Hematopoietic multipotent progenitor cell treated with erythropoietin and hydrocortisone succinate and interleukin-3 and kit ligand, for 15 days (in vitro differentiated cells): ENCODE data around the gene SOX12.
A peak's percentile ranks its signal among the peaks of the same experiment; 100 is the strongest.

ENCODE experiments used
- DNase-seq: peaks from one replicate; pipeline ENCODE4 v3.0.0-alpha.2; 2015; ENCODE audit warnings: low spot score

Gene SOX12

DNA sequence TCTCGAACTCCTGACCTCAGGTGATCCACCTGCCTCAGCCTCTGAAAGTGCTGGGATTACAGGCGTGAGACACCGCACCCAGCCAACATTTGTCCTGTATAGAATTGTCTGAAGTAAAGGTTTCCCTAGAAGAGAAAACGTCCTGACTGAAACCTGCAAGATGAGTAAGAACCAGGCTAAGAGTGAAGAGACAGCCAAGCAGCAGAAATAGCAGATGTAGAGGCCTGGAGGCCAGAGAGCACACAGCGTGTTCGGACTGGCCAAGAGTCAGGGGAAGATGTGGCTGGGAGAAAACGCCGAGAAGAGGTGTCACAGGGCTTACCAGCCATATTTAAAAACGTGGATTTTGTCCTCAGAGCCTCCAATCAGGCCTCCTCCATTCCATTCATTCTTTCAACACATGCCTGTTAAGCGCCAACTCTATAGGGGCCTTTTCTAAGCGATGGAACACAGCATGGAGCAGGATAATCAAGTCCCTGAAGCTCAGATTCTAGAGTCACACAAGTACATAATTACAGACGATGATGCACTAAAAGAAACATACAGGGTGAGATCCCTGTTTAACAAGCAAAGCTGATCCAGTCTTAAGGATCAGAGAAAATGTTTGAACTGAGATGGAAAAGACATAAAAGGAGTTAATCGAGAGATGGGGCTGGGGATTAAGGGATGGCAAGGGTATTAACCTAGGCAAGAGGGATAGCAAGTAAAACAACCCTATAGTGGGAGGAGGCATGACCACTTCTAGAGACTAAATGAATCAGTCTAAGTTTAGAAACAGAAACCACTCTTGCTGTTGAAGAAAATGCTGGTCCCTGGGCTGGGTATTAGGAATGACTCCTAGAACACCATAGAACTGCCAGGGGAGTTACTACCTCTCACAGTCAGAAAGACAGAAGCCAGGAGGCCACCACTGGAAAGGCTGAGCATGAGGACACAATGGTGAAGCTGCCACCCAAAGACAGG, 23.2 kb upstream of the SOX12 start:
- DNase-seq = no peak

- no peak for DNase-seq
These were observed 19.6 kb upstream of the SOX12 start for GRCh38 chr20:305745-306144.

DNA sequence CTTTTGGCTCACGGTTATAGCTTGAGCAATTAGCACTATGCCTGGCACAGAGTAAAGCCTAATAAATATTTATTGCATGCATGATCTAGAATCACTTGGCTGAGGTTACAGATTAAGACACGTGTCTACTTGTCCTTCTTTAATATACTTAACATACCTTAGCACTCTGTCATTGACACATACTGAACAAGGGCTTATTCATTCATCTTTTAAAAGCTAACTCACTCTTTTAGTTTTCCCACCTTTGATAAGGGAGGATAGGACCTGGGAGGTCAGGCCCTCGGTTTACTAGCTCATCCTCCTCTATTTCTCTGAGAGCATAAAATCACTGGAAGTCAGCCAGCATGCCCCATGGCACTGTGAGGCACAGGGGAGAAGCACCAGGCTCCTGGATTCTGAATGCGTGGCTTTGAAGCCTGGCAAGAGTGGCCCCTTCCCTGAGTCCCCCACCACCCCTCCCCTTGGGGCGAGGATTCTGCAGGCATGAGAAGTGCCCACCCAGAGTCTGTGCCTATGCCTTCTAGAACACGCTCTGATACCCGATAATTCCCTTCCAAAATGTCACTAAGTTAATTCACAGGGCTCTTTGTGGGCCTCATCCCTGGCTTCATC, 16.8 kb upstream of the SOX12 start:
- DNase-seq = no peak

GRCh38 chr20:309306-309840, 16.0 kb upstream of the SOX12 start:
- no peak for DNase-seq

GRCh38 chr20:309841-310644, 15.3 kb upstream of the SOX12 start:
- peak; percentile 80 for DNase-seq

- DNase-seq = no peak
These were observed 14.7 kb upstream of the SOX12 start for GRCh38 chr20:310645-311044.

- DNase-seq = no peak
These were observed 13.7 kb upstream of the SOX12 start for GRCh38 chr20:311609-312008.

DNA sequence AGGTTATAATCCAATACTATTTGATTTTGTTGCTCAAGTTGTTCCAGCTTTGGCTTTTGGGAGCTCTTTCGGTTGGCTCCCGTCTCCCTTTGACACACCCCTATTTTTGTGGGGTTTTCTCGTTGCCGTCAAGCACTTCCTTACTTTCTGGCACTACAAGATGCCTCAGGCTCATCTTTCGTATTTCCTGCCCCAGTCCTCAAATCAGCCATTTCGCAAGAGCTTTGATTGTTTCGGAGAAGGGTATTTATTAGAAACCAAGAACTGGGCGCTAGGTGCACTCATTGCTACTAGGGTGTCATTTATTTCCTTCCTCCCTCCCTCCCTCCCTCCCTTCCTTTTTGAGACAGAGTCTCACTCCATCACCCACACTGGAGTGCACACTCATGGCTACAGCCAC, 13.3 kb upstream of the SOX12 start:
- DNase-seq = no peak

DNA sequence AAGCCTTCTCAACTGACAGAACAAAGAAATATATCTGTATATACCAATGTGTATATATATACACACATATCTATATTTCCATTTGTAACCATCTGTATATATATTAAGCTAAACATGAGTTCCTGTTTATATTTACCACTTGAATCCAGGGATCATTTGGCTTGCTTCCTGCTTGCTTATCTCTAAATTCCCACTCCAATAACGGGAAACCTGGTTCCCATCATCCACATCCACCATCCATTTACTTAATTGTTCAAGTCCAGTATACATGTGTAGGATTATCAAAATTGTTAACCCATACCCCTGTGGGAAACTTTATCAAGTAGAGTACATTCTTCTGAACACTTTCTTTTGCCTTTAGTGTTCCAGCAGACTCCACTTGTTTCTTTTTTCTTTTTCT, 12.5 kb upstream of the SOX12 start:
- no peak for DNase-seq

DNA sequence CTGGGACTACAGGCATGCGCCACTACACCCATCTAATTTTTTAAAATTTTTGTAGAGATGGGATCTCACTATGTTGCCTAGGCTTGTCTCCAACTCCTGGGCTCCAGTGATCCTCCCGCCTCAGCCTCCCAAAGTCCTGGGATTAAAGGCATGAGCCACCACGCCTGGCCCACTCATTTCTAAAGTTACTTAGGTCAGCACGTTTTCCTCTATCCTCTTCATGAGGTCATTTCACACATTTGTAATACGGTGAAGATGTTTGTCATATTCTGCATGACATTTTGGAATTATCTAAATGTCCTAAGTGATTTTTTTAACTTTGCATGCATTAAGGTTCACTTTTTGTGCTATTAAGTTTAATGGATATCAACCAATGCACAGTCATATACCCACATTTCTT, 11.9 kb upstream of the SOX12 start:
- DNase-seq = no peak

DNA sequence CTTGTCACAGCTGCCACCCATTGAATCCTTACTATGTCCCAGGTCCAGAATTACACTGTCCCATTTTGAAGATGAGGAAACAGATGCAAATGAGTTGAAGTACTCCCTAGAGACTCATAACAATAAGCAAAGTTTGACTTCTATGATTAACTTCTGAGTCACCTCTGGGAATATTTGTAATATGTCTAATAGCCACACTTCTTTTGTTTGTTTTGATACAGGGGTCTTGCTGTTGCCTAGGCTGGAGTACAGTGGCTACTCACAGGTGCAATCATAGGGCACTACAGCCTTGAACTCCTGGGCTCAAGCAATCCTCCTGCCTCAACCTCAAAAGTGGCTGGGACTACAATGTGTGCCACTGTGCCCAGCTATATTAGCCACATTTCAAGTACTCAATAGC, 11.4 kb upstream of the SOX12 start:
- DNase-seq = no peak

GRCh38 chr20:316316-317068, 8.9 kb upstream of the SOX12 start:
- no peak for DNase-seq

- DNase-seq = peak; percentile 89
These were observed 941 bp upstream of the SOX12 start for GRCh38 chr20:324177-325044.

- DNase-seq = no peak
These were observed 715 bp downstream of the SOX12 start for GRCh38 chr20:325889-326644.

- DNase-seq = no peak
These were observed 1.4 kb downstream of the SOX12 start for GRCh38 chr20:326645-327185.

DNA sequence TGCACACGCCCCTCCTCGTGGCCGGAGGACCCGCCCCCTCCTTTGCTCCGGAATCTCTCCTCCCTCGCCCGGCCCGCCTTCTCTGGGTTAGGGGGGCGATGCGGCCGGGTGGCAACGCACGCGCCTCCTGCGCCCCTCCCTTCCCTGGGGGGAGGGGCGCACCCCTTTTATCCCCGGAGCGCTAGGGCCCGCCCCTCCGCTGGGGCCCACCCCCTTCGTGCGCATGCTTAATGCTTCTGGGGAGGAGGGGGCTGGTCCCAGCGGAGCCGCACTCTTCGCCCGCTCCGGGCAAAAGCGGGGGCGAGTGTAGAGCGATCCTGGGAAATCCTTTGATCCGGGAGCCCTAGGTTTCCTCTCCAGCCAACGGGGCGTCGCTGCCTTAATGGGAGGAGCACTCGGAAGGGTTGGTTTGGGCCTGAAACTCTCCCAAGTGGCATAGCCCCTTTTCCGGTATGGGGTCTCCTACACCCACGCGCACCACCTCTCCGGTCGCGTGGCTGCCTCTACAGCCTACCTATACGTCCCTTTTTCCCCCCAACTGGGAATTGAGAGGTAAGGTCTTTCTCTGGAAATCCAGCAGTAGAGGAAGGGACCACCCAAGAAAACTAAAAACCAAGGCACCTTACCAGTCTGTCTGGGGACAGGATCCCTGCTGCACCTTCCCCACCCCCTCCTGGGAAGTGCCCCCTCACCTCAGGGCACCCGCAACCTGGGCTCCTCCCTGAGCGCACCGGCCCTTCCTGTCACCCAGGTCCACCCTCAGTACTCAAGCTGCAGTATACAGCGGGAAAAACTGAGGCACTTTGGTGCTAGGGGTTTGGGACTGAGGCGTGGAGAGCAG, 2.1 kb downstream of the SOX12 start:
- peak; percentile 18 for DNase-seq

DNA sequence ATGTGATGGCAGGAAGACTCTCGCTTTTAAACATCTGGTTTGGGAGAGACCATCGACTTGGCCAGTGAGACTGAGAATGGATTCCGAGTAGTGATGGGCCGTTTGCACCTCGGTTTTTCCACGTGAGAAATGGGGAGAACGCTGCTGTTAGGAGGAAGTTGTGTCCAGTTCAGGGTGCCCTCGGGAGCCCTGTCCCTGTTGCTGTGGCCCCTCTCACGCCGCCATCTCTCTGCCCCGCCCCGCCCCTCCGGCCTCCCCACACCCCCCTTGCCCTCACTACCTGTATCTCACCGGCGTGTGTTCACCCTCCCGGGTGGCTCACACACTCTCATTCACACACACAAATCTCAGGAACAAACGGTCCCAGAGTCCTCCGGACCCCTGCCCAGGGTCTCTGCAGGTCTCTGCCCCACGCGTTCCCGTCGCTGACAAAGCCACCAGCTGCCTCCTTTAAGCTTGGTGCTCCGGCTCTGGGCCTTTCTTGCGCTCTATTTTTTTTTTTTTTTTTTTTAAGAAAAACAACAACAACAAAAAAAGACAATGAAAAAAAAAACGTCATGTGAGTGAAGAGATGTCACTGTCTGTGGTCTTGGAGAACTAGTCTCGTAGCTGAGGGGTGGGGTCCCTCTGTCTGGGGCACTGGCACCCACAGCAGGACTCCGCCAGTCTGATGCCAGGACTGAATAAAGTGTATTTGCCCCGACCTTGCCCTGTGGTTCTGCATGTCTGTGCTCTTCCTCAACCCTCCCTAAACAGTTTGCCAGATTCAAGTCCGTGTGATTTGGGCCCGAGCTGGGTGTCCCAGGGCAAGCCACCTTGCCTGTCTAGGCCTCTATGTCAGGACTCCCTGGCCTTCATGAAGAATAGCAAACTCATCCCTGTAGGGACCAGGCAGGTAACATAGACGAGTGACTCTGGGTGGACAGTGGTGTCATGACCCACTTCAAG, 2.9 kb downstream of the SOX12 start:
- no peak for DNase-seq
